Activated effector memory CD4-positive, alpha-beta T cell treated with Interleukin-2 at 50 U/mL for 16 hours (primary cell): ENCODE measurements around the gene CCDC15.
"Not testable (repeated sequence)": the region's sequence is repeated elsewhere in the genome, so short reads cannot be mapped to it uniquely, and the experiment has no call there.

Experiments
- DNase-seq: peaks from one replicate; pipeline ENCODE4 v3.0.0-alpha.2; 2020

CCDC15 gene

DNA sequence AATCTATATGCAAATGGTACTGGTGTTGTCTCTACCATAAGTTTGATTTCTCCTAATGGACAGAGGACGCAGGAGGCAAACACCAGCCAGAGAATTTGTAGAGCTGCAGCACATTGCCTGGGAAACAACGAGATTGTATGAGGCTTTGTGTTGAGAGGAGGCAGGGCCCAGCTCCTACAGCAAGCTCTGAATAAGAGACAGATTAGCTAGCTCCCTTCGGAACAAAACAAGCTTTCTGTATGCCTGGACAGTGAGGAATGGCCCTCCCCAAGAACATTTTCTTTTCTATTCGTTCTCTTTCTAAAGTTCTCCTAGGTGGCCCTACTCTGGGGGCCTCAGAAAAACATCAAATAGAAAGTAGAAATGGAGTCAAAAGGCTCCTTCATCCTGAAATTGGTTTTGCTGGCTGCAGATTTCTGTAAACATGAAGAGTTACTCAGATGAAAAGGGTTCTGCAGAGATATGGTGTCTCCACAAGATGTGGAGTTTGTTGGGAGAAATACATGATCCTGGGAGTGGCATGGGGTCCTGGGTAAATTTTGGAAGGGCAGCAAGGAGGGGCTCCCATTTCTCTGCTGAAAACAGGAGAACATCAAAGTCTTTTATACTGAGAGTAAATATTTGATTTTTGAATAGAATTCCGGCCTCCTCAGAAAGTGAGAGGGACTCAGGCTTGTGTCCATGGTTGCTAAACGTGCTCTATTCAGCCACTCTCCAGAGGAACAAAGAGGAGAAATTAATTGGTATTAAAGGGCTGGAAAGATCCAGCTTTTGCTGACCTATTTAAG is 11.3 kb upstream of the CCDC15 start:
- DNase-seq: no peak

DNA sequence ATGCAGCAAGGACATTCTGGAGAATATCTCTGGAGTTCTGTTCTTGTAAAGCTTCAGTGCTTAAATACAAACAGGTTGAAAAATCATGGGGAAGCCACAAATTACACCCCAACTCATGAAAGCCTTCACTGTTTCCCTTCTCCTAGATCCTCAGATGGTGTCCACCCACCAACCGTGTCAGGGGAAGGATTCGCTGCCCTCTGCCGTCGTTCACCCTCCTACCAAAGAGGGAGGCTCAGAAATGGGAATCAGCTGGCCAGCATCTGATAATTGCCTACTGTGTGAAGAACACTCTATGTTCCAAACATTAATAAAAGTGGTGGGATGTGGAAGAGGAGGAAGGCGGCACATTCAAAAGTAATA is 10.8 kb upstream of the CCDC15 start:
- no peak for DNase-seq

DNA sequence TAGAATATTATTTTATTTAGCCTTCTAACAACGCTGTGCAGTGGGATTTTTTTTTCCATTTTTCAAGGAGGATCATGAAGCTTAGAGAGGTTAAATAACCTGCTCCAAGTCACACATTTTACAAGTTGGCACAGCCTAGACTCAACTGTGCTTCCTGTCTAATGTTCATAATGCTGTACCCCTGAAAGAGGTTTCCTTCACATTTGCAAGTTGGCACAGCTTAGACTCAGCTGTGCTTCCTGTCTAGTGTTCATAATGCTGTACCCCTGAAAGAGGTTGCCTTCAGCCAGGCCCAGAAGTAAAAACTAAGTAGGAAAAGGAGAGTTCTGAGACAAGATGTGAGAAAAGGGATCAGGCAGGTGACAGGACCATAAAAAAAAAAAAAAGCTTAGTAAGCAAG is 10.3 kb upstream of the CCDC15 start:
- no peak for DNase-seq

DNA sequence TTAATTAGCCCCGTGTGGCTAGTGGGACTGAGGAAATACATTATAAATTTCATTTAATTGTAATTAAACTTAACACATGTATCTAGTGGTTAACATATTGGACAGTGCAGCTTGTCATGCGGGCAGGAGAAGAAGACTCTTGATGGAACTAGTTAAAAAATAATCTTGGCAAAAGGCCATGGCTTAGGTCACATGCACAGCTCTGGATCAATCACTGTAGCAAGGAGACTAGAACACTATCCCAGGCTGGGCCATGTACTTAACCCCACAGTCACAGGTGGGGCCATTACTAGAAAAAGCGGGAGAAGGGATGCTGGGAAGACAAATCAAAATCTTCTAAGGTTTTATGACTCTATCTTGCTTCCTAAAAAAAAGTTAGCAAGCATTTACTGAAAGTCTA is 9.4 kb upstream of the CCDC15 start:
- DNase-seq: no peak

DNA sequence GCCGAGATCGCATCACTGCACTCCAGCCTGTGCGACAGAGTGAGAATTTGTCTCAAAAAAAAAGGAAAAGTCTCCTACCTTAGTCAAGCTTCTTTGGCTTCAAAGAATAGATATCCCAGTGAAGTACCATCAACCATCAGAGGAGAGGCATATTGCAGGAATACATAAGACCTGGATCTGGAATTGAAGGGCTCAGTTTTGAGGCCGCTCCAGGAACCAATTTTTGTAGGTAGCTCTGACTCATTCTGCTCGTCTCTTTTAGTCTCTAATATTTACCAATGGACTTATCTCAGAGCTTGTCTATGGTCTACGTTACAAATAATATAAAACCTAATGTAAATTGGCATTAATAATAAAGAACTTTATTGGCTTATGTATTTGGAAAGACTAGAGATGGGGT is 8.2 kb upstream of the CCDC15 start:
- no peak for DNase-seq

DNA sequence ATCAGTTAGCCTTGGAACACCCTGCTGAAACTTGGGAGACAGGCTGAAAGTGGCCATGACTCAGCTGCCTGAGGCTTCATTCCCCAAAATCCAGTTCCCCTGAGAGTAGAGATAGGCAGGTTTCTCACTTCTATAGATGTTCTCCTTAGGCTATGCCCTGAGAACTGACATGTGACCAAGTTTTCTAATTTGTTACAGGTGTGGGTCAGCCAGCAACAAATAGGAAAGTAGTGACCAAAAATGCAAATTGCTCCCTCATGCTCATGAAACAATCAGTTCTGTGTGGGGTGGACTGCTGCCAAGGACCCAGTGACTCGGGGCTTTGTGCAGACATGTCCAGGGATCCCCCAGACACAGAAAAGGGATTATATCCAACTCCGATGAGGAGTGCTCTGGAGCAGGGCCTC is 7.3 kb upstream of the CCDC15 start:
- no peak for DNase-seq

DNA sequence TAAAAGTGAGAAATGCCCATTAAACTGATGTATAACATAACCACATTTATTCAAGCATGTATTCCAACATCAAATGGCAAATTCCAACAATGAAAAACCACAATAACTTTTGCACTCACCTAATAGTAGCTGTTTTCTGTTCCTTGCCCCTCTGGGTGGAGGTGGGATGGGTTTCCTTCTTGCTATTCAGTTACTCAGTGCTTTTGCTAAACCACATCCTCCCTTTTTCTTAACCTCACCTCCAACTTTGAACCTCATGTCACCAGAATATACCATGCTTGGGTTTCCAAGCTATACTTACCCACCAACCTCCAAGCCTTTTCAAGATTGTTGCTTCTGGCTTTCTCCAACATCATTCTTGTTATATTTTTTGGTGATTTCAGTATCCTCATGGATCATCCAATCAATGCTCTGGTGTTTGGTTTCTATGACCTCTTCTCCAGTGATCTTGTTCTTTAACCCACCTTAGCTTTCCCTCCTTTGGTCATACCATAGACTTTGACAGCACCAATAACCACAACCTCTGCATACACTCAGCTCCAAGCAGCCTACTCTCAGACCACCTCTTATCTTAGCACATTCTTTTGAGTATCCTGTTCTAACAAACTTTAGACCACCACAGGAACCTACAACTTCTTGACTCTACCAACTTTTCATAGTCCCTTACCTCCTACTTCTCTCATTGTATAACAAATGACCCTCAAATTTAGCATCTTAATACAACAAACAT is 3.2 kb upstream of the CCDC15 start:
- DNase-seq: no peak

DNA sequence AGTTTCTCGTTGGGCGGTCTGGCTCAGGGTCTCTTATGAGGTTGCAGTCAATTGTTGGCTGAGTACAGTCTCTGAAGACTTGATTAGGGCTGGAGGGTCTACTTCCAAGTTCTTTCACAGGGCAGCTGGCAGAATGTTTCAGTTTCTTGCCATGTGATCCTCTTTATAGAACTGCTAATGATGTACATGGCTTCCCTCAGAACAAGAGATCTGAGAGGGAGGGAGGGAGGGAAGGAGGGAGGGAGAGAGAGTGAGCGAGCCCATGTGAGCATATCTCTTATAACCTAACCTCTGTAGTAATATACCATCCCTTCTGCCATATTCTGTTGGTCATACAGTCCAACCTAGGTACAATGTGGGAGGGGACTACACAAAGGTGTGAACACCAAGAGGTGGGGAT is 2.7 kb upstream of the CCDC15 start:
- no peak for DNase-seq

DNA sequence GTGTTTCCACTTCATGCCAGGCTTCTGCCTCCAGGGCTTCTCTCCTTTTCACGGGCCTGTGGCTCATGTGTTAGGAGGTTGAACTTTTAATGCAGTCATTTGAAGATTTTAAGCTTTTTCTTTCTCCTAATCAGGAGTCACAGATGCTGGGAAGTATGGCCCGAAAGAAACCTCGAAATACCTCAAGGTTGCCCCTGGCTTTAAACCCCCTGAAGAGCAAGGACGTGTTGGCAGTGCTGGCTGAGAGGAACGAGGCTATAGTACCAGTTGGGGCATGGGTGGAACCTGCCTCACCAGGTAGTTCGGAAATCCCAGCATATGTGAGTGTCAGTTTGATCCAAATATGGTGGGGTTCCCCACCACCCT is 571 bp downstream of the CCDC15 start:
- no peak for DNase-seq

DNA sequence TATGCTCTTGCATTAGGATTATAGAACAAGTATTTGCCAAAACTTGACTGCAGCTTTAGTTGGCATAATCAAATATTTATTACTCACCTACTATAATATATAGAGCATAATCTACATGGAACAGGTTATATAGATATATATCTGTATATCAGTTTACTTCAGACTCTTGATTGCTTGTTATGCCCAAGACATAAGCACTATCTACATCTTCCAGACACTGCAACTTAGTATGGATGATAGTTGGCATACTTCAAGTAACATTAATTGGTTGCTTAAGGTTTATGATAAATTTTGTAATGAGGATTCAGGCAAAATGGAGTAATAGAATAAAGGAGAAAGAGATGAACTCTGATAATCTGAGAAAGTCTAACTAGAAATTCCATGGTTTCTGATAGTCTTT is 1.0 kb downstream of the CCDC15 start:
- no peak for DNase-seq

DNA sequence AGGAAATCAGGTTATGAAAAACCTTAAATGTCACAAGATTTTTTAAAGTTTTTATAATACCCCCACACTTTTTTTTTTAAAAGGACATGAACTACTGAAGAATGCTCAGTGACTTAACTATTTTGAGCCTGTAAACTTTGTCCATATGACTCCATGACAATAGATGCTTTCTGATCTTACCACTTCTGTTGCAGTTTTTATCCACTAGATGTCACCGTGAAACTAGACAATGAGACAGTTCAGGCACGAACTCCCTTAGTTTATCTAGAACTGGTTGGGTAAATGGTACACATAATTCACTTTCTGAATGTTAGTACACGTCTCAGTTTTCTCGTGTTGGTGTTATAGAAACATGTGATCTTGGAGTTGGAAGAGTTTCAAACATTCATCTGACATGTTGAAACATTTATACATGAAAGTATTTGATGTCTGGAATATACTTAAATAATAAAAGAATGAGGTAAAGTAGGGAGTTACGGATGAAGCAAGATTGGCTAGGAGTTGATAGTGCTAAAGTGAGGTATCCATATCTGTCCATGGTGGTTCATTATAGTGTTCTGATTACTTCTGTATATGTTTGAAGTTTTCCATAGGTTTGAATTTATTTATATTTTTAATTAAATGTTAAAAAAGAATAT is 8.1 kb downstream of the CCDC15 start:
- DNase-seq: no peak

DNA sequence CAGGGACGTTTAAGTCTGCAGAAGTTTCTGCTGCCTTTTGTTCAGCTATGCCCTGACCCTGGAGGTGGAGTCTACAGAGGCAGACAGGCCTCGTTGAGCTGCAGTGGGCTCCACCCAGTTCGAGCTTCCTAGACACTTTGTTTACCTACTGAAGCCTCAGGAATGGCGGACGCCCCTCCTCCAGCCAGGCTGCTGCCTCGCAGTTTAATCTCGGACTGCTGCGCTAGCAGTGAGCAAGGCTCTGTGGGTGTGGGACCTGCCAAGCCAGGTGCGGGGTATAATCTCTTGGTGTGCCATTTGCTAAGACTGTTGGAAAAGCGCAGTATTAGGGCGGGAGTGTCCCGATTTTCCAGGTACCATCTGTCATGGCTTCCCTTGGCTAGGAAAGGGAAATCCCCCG is 14.2 kb downstream of the CCDC15 start:
- not testable (repeated sequence) for DNase-seq

DNA sequence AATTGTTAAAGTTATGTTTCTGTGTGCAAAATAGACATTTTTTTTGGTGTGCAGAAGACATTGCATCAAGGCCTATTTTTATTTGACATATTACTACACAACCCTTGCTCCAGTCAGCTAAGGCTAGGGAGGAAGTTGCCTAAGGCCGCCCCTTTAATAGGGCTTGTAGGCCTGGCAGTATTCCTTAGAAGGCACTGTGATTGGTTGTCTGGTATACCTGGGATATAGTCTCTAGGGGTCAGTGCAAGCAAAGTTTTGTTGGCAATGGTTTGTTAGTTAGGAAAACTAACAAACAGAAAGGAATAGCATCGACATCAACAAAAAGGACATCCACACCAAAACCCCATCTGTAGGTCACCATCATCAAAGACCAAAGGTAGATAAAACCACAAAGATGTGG is 16.9 kb downstream of the CCDC15 start:
- DNase-seq: no peak

DNA sequence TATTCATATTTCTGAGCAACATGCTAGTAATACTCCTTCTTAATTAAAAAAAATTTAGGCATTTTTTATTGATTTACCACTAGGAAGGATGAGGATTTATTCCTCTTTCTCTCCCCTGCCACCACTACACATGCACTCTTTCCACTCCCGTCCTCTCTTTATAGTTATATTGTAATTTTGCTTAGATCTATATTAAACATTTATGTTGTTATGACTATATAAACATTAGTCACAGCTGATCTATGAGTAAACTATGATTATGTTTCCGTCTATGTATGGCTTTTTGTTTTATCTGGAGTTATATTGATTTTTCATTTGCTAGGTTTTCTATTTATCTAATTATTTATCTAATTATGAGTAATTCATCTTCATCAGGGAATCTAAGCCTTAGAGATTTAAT is 17.8 kb downstream of the CCDC15 start:
- no peak for DNase-seq

DNA sequence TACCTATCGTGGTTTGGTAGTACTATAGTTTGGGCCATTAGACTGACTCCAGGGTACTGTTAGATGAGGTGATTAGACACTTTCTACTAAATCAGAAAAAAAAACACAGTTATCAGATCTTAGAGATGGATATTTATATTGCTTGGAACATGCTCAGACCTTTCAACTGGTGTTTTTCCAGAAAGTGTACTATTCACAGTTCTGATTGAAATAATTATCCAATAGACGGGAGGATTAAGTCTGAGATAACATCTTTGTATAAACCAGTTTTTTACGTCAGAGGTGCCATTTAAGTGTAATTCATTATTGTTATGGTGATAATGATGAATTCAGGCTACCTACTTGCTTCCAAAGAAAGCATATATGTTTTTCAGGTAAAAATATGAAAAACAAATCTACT is 22.5 kb downstream of the CCDC15 start:
- DNase-seq: no peak

DNA sequence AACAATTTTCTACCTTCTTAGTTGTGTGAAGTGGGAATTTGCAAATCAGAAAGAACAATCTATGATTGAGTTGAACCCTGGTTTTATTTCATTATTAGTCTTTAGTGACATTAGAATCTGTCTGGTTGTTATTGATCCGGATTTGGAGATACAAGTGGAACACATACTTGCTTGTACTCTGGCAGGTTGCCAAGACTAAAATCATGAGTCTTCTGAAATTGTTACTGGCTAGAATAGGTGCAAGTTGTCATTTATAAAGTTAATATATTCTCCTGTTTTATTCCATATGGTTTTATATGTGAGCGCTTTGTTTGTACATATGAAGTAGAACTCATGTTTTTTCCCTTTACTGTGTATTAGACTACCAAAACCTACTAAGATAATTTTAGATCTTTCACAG is 23.0 kb downstream of the CCDC15 start:
- no peak for DNase-seq

DNA sequence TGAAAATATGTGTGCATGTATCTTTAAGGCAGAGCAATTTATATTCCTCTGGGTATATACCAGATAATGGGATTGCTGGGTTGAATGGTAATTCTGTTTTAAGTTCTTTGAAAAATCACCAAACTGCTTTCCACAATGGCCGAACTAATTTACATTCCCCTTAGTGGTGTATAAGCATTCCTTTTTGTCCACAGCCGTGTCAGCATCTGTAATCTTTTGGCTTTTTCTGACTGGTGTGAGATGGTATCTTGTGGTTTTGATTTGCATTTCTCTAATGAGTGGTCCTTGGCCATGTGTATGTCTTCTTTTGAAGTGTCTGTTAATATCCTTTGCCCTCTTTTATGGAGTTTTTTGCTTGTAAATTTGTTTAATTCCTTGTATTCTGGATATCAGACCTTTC is 24.3 kb downstream of the CCDC15 start:
- no peak for DNase-seq

DNA sequence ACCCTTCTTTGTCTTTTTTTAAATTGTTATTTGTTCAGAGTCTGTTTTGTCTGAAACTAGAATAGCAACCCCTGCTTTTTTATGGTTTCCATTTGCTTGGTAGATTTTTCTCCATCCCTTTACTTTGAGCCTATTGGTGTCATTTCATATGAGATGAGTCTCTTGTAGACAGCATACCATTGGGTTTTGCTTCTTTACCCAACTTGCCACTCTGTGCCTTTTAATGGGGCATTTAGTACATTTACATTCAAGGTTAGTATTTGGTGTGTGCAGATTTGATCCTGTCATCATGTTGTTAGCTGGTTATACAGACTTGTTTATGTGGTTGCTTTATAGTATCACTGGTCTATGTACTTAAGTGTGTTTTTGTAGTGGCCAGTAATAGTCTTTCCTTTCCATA is 28.0 kb downstream of the CCDC15 start:
- no peak for DNase-seq

DNA sequence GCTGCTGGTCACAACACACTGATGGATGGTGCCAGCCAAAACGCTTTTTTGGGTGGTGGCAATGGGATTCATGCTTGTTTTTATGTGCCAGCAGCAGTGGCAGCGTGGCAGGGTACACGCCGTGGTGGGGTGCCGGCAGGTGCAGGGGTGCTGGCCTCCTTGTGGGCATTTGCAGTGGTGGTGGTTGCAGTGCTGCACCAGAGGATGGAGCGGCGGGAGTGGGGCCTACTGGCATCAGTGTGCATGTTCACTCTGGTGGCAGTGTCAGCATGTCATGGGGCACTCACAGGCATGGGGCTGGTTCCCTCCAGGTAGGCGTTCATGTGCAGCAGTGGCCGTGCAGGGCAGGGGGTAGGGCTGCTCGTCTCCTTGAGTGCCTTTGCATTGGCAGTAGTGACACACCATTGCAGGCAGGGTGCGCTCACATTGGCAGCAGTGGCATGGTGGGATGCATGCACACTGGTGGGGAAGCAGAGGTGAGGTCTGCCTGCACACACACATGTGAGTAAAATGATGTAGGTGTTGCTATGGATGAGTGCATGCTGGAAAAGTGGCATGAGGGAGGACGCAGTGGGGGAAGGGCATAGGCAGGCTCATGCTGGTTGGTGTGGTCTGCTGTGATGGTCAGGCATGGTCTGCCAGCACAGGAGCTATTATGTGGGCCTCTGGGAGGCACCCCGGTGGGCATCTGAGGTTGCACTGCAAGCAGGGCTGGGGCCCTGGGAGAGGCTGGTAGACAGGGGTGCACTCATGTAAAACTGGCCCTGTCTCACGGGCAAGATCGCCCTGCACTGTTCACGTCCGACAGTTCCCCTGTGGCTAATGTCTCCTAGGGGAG is 29.9 kb downstream of the CCDC15 start:
- no peak for DNase-seq

DNA sequence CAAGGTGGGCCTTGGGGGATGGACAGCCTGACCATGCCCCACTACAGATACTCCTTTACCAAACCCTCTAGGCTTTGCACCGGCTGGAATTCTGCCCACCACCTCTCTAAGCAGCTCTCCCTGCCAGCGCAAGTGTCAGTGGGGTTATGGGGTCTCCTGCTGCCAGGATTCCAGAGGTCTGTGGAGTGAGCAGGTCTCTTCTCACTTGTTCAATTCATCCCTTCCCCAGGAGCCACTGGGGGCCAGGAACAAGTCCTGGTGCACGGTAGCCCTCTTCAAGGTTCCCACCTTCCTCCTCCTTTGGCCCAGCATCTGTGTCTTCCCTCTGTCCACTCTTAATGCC is 30.5 kb downstream of the CCDC15 start:
- no peak for DNase-seq

DNA sequence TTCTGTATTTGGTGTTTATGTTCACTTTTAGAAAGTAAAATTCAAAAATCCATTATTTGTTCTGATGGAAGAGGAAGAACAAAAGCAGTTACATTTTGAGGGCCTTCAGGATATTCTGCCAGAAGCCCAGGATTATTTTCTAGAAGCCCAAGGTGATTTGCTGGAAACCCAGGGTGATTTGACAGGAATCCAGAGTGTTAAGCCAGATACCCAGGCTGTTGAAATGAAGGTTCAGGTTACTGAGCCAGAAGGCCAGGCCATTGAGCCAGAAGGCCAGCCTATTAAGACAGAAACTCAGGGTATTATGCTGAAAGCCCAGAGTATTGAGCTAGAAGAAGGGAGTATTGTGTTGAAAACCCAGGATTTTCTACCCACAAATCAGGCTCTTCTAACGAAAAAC is 33.1 kb downstream of the CCDC15 start:
- no peak for DNase-seq

DNA sequence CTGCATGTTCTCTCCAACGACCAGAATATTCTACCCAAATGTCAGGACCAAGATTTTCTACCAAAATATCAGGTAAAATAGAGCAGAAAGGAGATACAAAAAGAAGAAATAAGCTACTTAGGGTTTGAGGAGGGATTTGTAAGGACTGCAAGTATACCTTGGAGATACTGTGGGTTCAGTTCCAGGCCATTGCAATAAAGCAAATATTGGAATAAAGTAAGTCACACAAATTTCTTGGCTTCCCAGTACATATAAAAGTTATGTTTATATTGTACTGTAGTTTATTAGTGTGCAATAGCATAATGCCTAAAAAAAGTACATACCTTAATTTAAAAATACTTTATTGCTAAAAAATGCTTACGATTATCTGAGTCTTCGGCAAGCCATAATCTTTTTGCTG is 34.1 kb downstream of the CCDC15 start:
- no peak for DNase-seq

DNA sequence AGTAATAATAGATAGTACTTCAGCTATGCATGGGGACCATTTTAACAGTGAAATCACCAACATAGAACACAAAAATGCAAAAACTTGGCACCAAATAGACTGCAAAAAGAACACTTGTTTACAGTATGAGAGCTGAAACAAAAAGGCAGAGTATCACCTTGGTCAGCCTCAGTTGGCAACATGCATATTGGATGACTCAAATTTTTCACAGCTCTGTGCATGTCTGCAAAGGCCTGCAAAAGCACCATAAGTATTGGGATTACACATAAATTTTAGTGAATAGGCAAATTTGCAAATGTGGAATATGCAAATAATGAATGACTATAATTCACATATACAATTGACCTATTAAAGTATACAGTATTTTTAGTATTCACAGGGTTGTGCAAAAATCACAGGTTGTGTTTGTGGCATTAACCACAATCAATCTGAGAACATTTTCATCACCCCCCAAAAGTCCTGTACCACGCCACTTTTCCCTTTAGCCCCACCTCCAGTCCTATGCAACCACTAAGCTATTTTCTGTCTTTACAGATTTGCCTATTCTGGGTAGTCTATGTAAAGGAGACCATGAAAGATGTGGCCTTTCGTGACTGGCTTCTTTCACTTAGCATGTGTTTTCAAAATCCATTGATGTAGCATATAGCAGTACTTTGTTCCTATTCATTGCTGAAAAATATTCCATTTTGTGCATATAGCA is 47.2 kb downstream of the CCDC15 start:
- DNase-seq: no peak
